Natural killer cell (primary cell): ENCODE results near the gene CDKN1C. TPM values are rescaled to one million over a fixed set of nuclear protein-coding genes. Genes with fewer than 3 reads are reported as not detected.

Source experiments
- ATAC-seq, 3 donors: fragments of 150-1000 bp in 2 of 3; fragments of 200-7000 bp in 1 of 3; cut with Tn5 transposase; 1 replicate in 1 of 3; 2 replicates in 2 of 3; pipeline ENCODE4 v1.10.0; 2021; ENCODE audit warnings: mild to moderate bottlenecking in 2 of 3, moderate library complexity in 2 of 3
- DNase-seq, 2 donors: peaks; one replicate each; pipeline versions ENCODE4 v3.0.0 to v3.0.0-alpha.2; 2013 to 2021; ENCODE audit warnings: mixed read lengths in 1 of 2
- H3K27ac ChIP-seq: one replicate; pipeline ENCODE4 v1.5.1; 2013; ENCODE audit warnings: mild to moderate bottlenecking, low read length
- H3K27me3 ChIP-seq: one replicate; pipeline ENCODE4 v1.6.1; 2013; ENCODE audit warnings: low read length; ENCODE audit not compliant: control insufficient read depth, insufficient read depth
- H3K36me3 ChIP-seq: one replicate; pipeline ENCODE4 v1.6.1; 2013; ENCODE audit warnings: low read length; ENCODE audit not compliant: control insufficient read depth, insufficient read depth
- H3K4me1 ChIP-seq: one replicate; pipeline ENCODE4 v1.6.1; 2013; ENCODE audit warnings: low read length; ENCODE audit not compliant: control insufficient read depth, insufficient read depth
- H3K4me3 ChIP-seq: one replicate; pipeline ENCODE4 v1.5.1; 2013; ENCODE audit warnings: low read length
- H3K9me3 ChIP-seq: one replicate; pipeline ENCODE4 v1.6.1; 2013; ENCODE audit warnings: low read length; ENCODE audit not compliant: control insufficient read depth, insufficient read depth
- H3K27ac Mint-ChIP-seq, 2 donors: one replicate each; pipeline ENCODE4 v1.8.0; 2022; ENCODE audit warnings: mild to moderate bottlenecking in 2 of 2, mixed read lengths in 2 of 2, moderate library complexity in 1 of 2
- H3K27me3 Mint-ChIP-seq, 2 donors: one replicate each; pipeline ENCODE4 v1.8.0; 2022; ENCODE audit warnings: low read depth in 2 of 2, mixed read lengths in 2 of 2
- H3K36me3 Mint-ChIP-seq: one replicate; pipeline ENCODE4 v1.8.0; 2022; ENCODE audit warnings: mixed read lengths
- H3K4me1 Mint-ChIP-seq, 2 donors: one replicate each; pipeline ENCODE4 v1.8.0; 2022; ENCODE audit warnings: mixed read lengths in 2 of 2
- H3K4me3 Mint-ChIP-seq: one replicate; pipeline ENCODE4 v1.8.0; 2022; ENCODE audit warnings: mild to moderate bottlenecking, moderate library complexity, mixed read lengths
- H3K9me3 Mint-ChIP-seq, 2 donors: one replicate each; pipeline ENCODE4 v1.8.0; 2022; ENCODE audit warnings: mixed read lengths in 2 of 2
- WGBS: methylation state at CpG from one replicate; pipeline ENCODE4 v1.1.7; 2013; ENCODE audit warnings: missing lambda C conversion rate; ENCODE audit not compliant: insufficient coverage; 5-methylcytosine and 5-hydroxymethylcytosine counted together
- intact Hi-C: fragments of 100-400 bp; cut with micrococcal nuclease; formaldehyde crosslinking; loops from one replicate; pipeline ENCODE4 v1.14.2; 2022
- total RNA-seq, 4 donors: library from RNA; stranded (reverse); fragments of 120-200 nt in 1 of 4; gene quantifications; one replicate each; pipeline versions ENCODE4 v1.2.3 to v1.2.4, GENCODE V29; 2013 to 2022
- TF ChIP-seq, protein P1 (sequence below): fragments of 200-600 bp; IDR thresholded peaks from one replicate; pipeline ENCODE4 v1.8.0; 2022; ENCODE audit warnings: antibody characterized with exemption

The CDKN1C gene
- total RNA-seq, 3 donors from 2014 or later (not counting 1 experiment from before 2014, with no cell fraction given) = 2.6 to 27.9 (median 6.3) TPM

DNA sequence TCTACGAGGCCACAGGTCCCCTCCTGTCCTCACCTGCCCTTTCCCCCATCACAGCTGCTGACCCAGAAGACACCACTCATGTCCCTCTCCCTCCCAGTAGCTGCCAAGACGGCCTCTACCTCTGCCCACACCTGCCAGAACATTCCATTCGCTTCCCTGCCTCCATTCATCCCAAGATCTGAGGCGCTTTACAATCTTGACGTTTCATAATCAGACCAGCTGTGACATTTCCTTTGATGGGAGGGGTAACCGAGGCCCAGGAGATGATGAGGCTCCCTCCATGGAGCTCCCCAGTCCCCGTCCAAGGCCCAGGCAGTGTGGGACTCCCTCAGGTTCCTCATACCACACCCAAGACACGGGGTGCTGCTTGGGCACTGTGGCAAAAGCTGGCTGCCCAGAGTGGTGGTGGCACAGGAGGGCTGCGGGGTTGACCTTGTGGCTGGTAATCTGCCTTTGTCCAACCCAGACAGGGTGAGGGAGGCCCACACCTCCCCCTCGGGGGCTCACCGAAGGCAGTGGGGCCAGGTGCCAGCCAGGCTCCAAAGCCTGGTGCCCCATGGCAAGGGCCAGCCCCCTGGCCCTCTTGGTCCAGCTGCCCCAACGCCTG, 26.3 kb upstream of the CDKN1C start:
- WGBS = 80% methylated on average over 12 of the region's 12 CpGs
- H3K4me1 ChIP-seq = peaks cover 16% of the 10 kb centered on the region
- no peak overlapping the region for H3K4me3 Mint-ChIP-seq
- no peaks in the 10 kb centered on the region for H3K27me3 Mint-ChIP-seq
- H3K4me3 ChIP-seq = no peak overlapping the region
- no peaks in the 10 kb centered on the region for H3K9me3 Mint-ChIP-seq
- H3K27me3 ChIP-seq = no peaks in the 10 kb centered on the region
- ATAC-seq (no peak), DNase-seq (no peak)
- H3K27ac Mint-ChIP-seq = no peak overlapping the region
- no peaks in the 10 kb centered on the region for H3K36me3 Mint-ChIP-seq
- TF ChIP-seq, protein P1, sequence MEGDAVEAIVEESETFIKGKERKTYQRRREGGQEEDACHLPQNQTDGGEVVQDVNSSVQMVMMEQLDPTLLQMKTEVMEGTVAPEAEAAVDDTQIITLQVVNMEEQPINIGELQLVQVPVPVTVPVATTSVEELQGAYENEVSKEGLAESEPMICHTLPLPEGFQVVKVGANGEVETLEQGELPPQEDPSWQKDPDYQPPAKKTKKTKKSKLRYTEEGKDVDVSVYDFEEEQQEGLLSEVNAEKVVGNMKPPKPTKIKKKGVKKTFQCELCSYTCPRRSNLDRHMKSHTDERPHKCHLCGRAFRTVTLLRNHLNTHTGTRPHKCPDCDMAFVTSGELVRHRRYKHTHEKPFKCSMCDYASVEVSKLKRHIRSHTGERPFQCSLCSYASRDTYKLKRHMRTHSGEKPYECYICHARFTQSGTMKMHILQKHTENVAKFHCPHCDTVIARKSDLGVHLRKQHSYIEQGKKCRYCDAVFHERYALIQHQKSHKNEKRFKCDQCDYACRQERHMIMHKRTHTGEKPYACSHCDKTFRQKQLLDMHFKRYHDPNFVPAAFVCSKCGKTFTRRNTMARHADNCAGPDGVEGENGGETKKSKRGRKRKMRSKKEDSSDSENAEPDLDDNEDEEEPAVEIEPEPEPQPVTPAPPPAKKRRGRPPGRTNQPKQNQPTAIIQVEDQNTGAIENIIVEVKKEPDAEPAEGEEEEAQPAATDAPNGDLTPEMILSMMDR = no peak
- no peaks in the 10 kb centered on the region for H3K9me3 ChIP-seq
- intact Hi-C loops = no loop called here
- H3K36me3 ChIP-seq = no peaks in the 10 kb centered on the region
- H3K4me1 Mint-ChIP-seq = peaks cover 10 to 21% of the 10 kb centered on the region in 2 donors
- no peak overlapping the region for H3K27ac ChIP-seq

- intact Hi-C loops = no loop called here
- H3K4me3 Mint-ChIP-seq = no peak overlapping the region
- H3K4me1 ChIP-seq = peaks cover 16% of the 10 kb centered on the region
- no peak for ATAC-seq
- H3K4me3 ChIP-seq = no peak overlapping the region
- TF ChIP-seq, protein P1 = no peak
- peaks cover 10 to 21% of the 10 kb centered on the region in 2 donors for H3K4me1 Mint-ChIP-seq
- no peaks in the 10 kb centered on the region for H3K9me3 Mint-ChIP-seq
- H3K9me3 ChIP-seq = no peaks in the 10 kb centered on the region
- H3K36me3 ChIP-seq = no peaks in the 10 kb centered on the region
- H3K27ac Mint-ChIP-seq = no peak overlapping the region
- no peaks in the 10 kb centered on the region for H3K27me3 Mint-ChIP-seq
- no peaks in the 10 kb centered on the region for H3K27me3 ChIP-seq
- H3K27ac ChIP-seq = no peak overlapping the region
- no peak for DNase-seq
- WGBS = 90% methylated on average over 18 of the region's 18 CpGs
- H3K36me3 Mint-ChIP-seq = no peaks in the 10 kb centered on the region
Observed at GRCh38 chr11:2911088-2911784, 25.7 kb upstream of the CDKN1C start.

- no peak for ATAC-seq
- no peaks in the 10 kb centered on the region for H3K36me3 Mint-ChIP-seq
- Histone ChIP-seq H3K9me3 (no peaks in the 10 kb centered on the region), H3K4me1 (peaks cover 16% of the 10 kb centered on the region), H3K27me3 (no peaks in the 10 kb centered on the region), H3K36me3 (no peaks in the 10 kb centered on the region), H3K4me3 (no peak overlapping the region), H3K27ac (no peak overlapping the region)
- no peak overlapping the region for H3K4me3 Mint-ChIP-seq
- peaks cover 15 to 26% of the 10 kb centered on the region in 2 donors for H3K4me1 Mint-ChIP-seq
- WGBS = 84% methylated on average over 13 of the region's 13 CpGs
- TF ChIP-seq, protein P1 = no peak
- no peaks in the 10 kb centered on the region for H3K27me3 Mint-ChIP-seq
- intact Hi-C loops = no loop called here
- peaks cover 0 to 1% of the 10 kb centered on the region in 2 donors for H3K9me3 Mint-ChIP-seq
- no peak for DNase-seq
- H3K27ac Mint-ChIP-seq = peak overlapping the region in 1 of 2 donors; percentile 27
Observed at GRCh38 chr11:2910401-2910955, 24.9 kb upstream of the CDKN1C start.
